NOMO-1 treated with dmso at 0.1 percent for 144 hours (cell line): ENCODE measurements around the gene RASA3.

ENCODE experiments used
- DNase-seq: peaks from one replicate; lab custom pipeline; 2025; ENCODE audit not compliant: unreplicated experiment; lab: John Stamatoyannopoulos, UW

Gene RASA3

DNA sequence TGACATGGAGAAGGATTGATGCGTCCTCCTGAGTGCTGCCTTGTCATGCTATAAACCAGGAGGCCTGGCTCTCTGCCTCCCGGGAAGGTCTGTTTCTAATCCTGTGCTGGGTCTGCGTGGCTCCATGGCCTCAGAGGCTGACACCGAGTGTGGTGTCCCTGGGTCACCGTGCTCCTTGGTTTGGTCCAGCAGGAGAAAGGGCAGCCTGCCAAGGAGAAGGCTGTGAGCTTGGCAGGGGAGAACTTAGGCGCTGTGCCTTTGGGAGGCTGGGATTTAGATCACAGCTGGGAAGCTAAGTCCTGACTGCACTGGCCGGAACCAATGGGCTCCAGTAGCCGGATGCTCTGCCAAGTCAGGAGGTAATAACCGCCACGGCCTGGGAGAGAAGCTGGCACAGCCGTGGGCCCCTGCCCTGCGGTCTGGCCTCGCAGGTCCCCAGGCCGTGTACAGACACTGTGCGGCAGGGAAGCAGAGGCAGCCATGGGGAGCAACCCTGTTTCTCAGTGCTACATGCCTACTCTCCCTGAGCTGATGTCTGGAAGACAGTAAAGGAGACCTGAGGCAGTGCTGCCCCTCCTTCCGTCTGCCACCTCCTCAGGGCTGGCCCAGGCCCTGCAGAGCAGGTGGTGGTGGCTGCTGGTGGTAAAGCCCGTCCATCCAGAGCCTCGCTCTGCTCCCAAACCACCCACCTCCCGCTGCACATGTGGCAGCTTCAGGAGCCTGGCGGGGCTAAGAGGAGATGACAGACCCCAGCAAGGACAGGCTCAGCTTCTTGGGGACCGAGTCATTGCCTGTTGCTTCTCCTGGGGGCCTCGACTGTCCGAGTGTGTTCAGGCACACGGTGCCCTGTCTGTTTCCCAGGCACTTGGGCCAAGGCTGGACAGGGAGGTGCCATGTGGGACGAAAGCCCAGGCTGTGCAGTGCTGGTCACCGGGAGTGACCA, 203.5 kb downstream of the RASA3 start:
- DNase-seq, result no peak
